Smooth muscle cell (in vitro differentiated cells): ENCODE measurements around the gene MAMDC4. TPM values are rescaled to one million over a fixed set of nuclear protein-coding genes. Genes with fewer than 3 reads are reported as not detected.

Experiments used
- DNase-seq: peaks from one replicate; lab custom pipeline; 2025; ENCODE audit not compliant: unreplicated experiment; lab: John Stamatoyannopoulos, UW
- H2AFZ ChIP-seq: fragments of 200-600 bp; sonication (generic); 2 replicates; pipeline ENCODE4 v1.6.0; 2016; ENCODE audit warnings: antibody characterized with exemption, low read depth, mild to moderate bottlenecking
- H3F3A ChIP-seq: fragments of 200-600 bp; sonication (generic); 2 replicates; pipeline ENCODE4 v1.6.0; 2017; ENCODE audit warnings: antibody characterized with exemption, low read depth
- H3K27ac ChIP-seq: fragments of 200-600 bp; sonication (generic); 2 replicates; pipeline ENCODE4 v1.5.1; 2016; ENCODE audit warnings: low read depth, mild to moderate bottlenecking
- H3K27me3 ChIP-seq: fragments of 200-600 bp; sonication (generic); 2 replicates; pipeline ENCODE4 v1.6.1; 2016; ENCODE audit warnings: low read depth, mild to moderate bottlenecking
- H3K36me3 ChIP-seq: fragments of 200-600 bp; sonication (generic); 2 replicates; pipeline ENCODE4 v1.5.1; 2016; ENCODE audit warnings: low read depth
- H3K4me1 ChIP-seq: fragments of 200-600 bp; sonication (generic); 2 replicates; pipeline ENCODE4 v1.5.1; 2016; ENCODE audit warnings: low read depth
- H3K4me2 ChIP-seq: fragments of 200-600 bp; sonication (generic); 2 replicates; pipeline ENCODE4 v1.6.0; 2016; ENCODE audit warnings: mild to moderate bottlenecking
- H3K4me3 ChIP-seq: fragments of 200-600 bp; sonication (generic); 2 replicates; pipeline ENCODE4 v1.5.1; 2016; ENCODE audit warnings: mild to moderate bottlenecking
- H3K79me2 ChIP-seq: fragments of 200-600 bp; sonication (generic); 2 replicates; pipeline ENCODE4 v1.6.0; 2016; ENCODE audit warnings: low read depth, mild to moderate bottlenecking
- H3K9ac ChIP-seq: fragments of 200-600 bp; sonication (generic); 2 replicates; pipeline ENCODE4 v1.6.0; 2016; ENCODE audit warnings: low read depth
- H3K9me3 ChIP-seq: fragments of 200-600 bp; sonication (generic); replicated peaks from 2 replicates; pipeline ENCODE4 v1.5.1; 2016; ENCODE audit warnings: low read depth
- H4K20me1 ChIP-seq: fragments of 200-600 bp; sonication (generic); 2 replicates; pipeline ENCODE4 v1.6.0; 2016; ENCODE audit warnings: low read depth
- CTCF ChIP-seq: fragments of 200-600 bp; sonication (generic); IDR thresholded peaks from 2 replicates; pipeline ENCODE4 v1.5.1; 2017; ENCODE audit warnings: borderline replicate concordance, mild to moderate bottlenecking, antibody characterized with exemption; ENCODE audit not compliant: insufficient read depth, poor library complexity, severe bottlenecking
- WGBS: methylation state at CpG from one replicate; pipeline ENCODE4 v1.1.7; 2016; ENCODE audit warnings: low lambda C conversion rate; 5-methylcytosine and 5-hydroxymethylcytosine counted together
- polyA plus RNA-seq: library from polyadenylated mRNA; unstranded; fragments of >200 nt; fragmentation: Nextera tagmentation; extraction: Ambion mirVana; gene quantifications from 2 replicates; pipeline ENCODE4 v1.2.1, GENCODE V29; 2016
- total RNA-seq: library from RNA; depleted of rRNA; stranded (reverse); fragments of >200 nt; gene quantifications from 2 replicates; pipeline ENCODE4 v1.2.3, GENCODE V29; 2014

Gene MAMDC4
- total and polyA plus RNA-seq, 2 experiments from 2014 or later, result 3.8 to 7.5 TPM

GRCh38 chr9:136849960-136850865, 1.9 kb upstream of the MAMDC4 start:
- H3K9me3 ChIP-seq, result no peaks in the 10 kb centered on the region
- H3K36me3 ChIP-seq, result no peaks in the 10 kb centered on the region
- peaks cover 14% of the 10 kb centered on the region for H3K79me2 ChIP-seq
- H3K4me1 ChIP-seq, result peaks cover 11% of the 10 kb centered on the region
- H4K20me1 ChIP-seq, result peaks cover 13% of the 10 kb centered on the region
- H3K4me3 ChIP-seq, result peak overlapping the region; percentile 93
- 71% methylated on average over 39 of the region's 43 CpGs for WGBS
- no peak overlapping the region for H2AFZ ChIP-seq
- H3F3A ChIP-seq, result no peaks in the 10 kb centered on the region
- no peak for TF ChIP-seq CTCF
- H3K27me3 ChIP-seq, result no peaks in the 10 kb centered on the region
- peak overlapping the region; percentile 86 for H3K27ac ChIP-seq
- no peak for DNase-seq
- H3K4me2 ChIP-seq, result peak overlapping the region; percentile 100
- peak overlapping the region; percentile 73 for H3K9ac ChIP-seq

DNA sequence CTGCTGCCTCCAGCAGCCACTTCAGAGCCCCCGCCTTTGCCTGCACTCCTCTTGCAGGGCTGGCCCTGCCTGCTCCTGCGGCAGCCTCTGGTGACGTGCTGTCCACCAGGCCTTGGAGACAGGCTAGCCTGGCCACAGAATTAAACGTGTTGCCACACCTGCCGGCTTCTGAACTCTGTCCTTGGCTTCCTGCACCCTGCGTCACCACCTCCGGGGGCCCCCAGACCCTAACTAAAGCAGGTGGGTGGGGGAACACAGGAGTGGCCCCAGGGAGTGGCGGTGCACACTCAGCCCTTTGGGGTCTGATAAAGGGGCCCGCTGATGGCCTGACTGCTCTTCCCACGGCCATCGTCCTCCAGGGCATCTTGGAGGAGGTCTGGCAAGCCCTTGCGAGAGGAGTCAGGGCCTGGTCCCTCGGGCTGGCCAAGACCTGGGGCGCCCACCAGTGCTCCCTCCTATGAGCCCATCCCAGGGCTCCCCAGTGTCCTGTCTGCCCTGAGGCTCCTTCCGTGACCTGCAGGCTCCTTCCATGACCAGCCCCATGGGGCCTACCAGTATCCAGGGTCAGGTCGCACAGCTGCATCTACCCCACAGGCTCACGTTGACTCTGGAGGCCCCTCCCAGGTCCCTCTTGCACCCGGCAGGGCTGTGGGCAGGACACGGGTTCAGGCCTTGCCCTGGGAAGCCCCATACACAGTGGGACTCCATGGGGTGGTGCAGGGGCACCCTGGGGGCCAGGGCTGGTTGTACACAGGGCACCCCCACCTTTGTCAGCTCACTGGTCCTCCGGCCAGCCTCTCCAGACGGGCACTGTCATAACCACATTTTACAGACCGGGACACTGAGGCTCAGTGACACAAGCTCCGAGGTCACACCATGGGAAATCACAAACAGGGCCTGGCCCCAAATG, 1.0 kb upstream of the MAMDC4 start:
- no peak overlapping the region for H3K4me2 ChIP-seq
- H4K20me1 ChIP-seq, result peaks cover 13% of the 10 kb centered on the region
- H3K9me3 ChIP-seq, result no peaks in the 10 kb centered on the region
- H3K27ac ChIP-seq, result no peak overlapping the region
- H3K9ac ChIP-seq, result no peak overlapping the region
- no peak for TF ChIP-seq CTCF
- H3K27me3 ChIP-seq, result no peaks in the 10 kb centered on the region
- H3K4me1 ChIP-seq, result peaks cover 11% of the 10 kb centered on the region
- H3K4me3 ChIP-seq, result no peak overlapping the region
- no peaks in the 10 kb centered on the region for H3F3A ChIP-seq
- H3K79me2 ChIP-seq, result peaks cover 14% of the 10 kb centered on the region
- WGBS, result 93% methylated on average over 23 of the region's 23 CpGs
- no peaks in the 10 kb centered on the region for H3K36me3 ChIP-seq
- H2AFZ ChIP-seq, result no peak overlapping the region
- no peak for DNase-seq

- no peak overlapping the region for H3K4me2 ChIP-seq
- no peak overlapping the region for H3K27ac ChIP-seq
- no peaks in the 10 kb centered on the region for H3K9me3 ChIP-seq
- no peak overlapping the region for H2AFZ ChIP-seq
- TF ChIP-seq CTCF, result no peak
- DNase-seq, result no peak
- H4K20me1 ChIP-seq, result peaks cover 20% of the 10 kb centered on the region
- no peaks in the 10 kb centered on the region for H3K36me3 ChIP-seq
- 96% methylated on average over 25 of the region's 29 CpGs for WGBS
- no peaks in the 10 kb centered on the region for H3K27me3 ChIP-seq
- H3K9ac ChIP-seq, result no peak overlapping the region
- H3K4me3 ChIP-seq, result no peak overlapping the region
- peaks cover 8% of the 10 kb centered on the region for H3K4me1 ChIP-seq
- no peaks in the 10 kb centered on the region for H3F3A ChIP-seq
- H3K79me2 ChIP-seq, result peaks cover 14% of the 10 kb centered on the region
Observed at GRCh38 chr9:136852664-136853595, 784 bp downstream of the MAMDC4 start.
